Suprapubic skin (tissue), 4 donors: Measurements from ENCODE around the gene MKKS. TPM values are rescaled to one million over a fixed set of nuclear protein-coding genes. Genes with fewer than 3 reads are reported as not detected.

Experiments used
- DNase-seq, 2 donors: peaks; one replicate each; pipeline ENCODE4 v3.0.0-alpha.2; 2019; ENCODE audit warnings: low spot score in 2 of 2
- H3K27ac ChIP-seq: fragments of 200-600 bp; sonication (generic); one replicate; pipeline ENCODE4 v1.5.1; 2019
- H3K27me3 ChIP-seq: fragments of 200-600 bp; sonication (generic); one replicate; pipeline ENCODE4 v1.5.1; 2019
- H3K36me3 ChIP-seq: fragments of 200-600 bp; sonication (generic); one replicate; pipeline ENCODE4 v1.5.1; 2019
- H3K4me1 ChIP-seq: fragments of 200-600 bp; sonication (generic); one replicate; pipeline ENCODE4 v1.5.1; 2019
- H3K4me3 ChIP-seq: fragments of 200-600 bp; sonication (generic); one replicate; pipeline ENCODE4 v1.5.1; 2019; ENCODE audit warnings: mild to moderate bottlenecking
- H3K9me3 ChIP-seq: fragments of 200-600 bp; sonication (generic); one replicate; pipeline ENCODE4 v1.5.1; 2019
- EP300 ChIP-seq: sonication (generic); formaldehyde crosslinking; IDR thresholded peaks from one replicate; pipeline ENCODE4 v1.6.1; 2017; ENCODE audit warnings: antibody characterized with exemption
- POLR2A ChIP-seq, 2 donors: fragments of 450-650 bp; IDR thresholded peaks; one replicate each; pipeline ENCODE4 v1.6.1; 2017; ENCODE audit warnings: antibody characterized with exemption in 2 of 2, mild to moderate bottlenecking in 2 of 2, moderate library complexity in 2 of 2
- POLR2AphosphoS5 ChIP-seq, 3 donors: sonication (generic); formaldehyde crosslinking; IDR thresholded peaks; one replicate each; pipeline ENCODE4 v1.6.1; 2017; ENCODE audit warnings: antibody characterized with exemption in 3 of 3
- WGBS: methylation state at CpG from one replicate; pipeline ENCODE4 v1.1.5; 2018; 5-methylcytosine and 5-hydroxymethylcytosine counted together
- total RNA-seq, 4 donors: library from RNA; depleted of rRNA; stranded (reverse); fragments of >200 nt; gene quantifications; one replicate each; pipeline ENCODE4 v1.1.0, GENCODE V29; 2016
- TF ChIP-seq, protein P1 (sequence below), 2 donors: fragments of 200-600 bp in 1 of 2; fragments of 450-650 bp in 1 of 2; sonication (generic) in 1 of 2; IDR thresholded peaks; one replicate each; pipeline ENCODE4 v1.5.1; 2016 to 2019; ENCODE audit warnings: antibody characterized with exemption in 2 of 2, mild to moderate bottlenecking in 1 of 2, moderate library complexity in 1 of 2

Gene MKKS
- 10 to 100 TPM in 1 of 4 donors, 1 to 10 TPM in 3; 8.7 to 11.2 (median 9.6) TPM for total RNA-seq

DNA sequence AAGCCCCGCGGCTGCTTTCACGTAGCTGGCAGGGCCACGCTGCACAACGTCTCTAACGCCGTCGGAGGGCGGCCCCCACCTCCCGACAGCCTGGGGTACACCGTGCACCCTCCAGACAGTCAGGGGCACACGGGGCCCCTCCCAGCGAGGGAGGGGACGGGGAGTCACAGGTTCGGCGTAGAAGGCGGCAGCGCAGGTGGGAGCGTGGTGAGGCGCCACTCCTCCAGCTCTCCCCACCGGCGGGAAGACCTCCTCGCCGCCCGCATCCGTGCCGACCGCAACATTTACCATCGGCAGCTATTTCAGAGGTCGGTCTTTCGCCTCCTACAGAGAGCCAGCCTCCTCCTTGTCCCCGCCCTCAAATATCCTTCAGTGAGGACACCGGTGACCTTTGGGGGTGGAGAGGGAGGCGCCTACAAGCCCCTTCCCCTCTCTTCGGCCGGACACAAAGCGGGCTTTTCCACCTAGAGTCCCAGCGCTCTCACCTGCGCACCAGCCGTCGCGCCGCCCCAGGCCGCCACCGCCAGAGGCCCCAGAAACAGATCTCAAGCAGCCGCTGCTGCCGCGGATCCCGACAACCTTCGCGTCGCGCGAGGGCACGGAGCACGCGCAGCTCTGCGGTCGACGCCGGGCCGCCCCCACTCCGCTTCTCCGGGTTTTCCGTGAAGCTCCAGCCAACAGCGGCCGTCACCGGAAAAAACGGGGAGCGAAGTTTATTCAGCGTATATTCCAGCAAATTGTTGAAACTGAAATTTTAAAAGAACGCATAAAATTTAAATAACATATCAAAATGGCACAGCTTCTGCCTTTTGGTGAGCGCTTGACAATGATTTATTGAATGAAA, at the start of gene MKKS:
TSS of gene MKKS (minus strand) at position 600 of the 844 bp plus-strand sequence. CDS start 20,708 bp downstream, outside the sequence.
- TF ChIP-seq POLR2AphosphoS5 (IDR thresholded peaks at IDR 0.05) (peak in 2 of 3 donors; percentile 34 to 65), EP300 (no peak)
- Histone ChIP-seq H3K4me3 (peak within 1 kb of the TSS; percentile 83), H3K27me3 (no peaks in the 10 kb centered on the region), H3K27ac (peak within 1 kb of the TSS; percentile 90), H3K9me3 (no peaks in the 10 kb centered on the region), H3K36me3 (peaks cover 5% of the 10 kb centered on the region), H3K4me1 (peaks cover 36% of the 10 kb centered on the region)
- peak; percentile 93 to 94 for DNase-seq
- under 1% methylated on average over 37 of the region's 73 CpGs for WGBS

DNA sequence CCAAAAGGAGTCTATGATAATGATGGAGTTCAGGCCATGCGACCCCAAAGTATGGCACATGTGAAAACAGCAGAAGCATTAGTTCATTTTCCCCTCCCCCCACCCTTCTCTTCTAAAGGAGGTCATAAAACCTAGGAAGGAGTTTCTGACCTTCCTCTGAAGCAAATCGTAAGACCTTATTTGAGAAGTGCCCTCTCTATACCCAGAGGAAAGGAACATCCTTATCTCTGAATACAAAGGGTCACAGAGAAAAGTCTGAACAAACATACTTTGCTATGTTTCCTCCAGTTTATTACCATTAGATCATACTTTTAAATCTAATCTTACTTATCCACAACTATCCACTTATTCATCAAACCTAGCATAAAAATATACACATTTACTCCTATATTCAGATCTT, 49.7 kb upstream of the MKKS start:
- Histone ChIP-seq H3K27ac (no peak overlapping the region), H3K9me3 (no peaks in the 10 kb centered on the region), H3K4me1 (peaks cover 14% of the 10 kb centered on the region), H3K36me3 (no peaks in the 10 kb centered on the region), H3K27me3 (no peaks in the 10 kb centered on the region), H3K4me3 (no peak overlapping the region)
- WGBS, result 84% methylated on average over 2 of the region's 2 CpGs
- no peak for DNase-seq
- TF ChIP-seq POLR2AphosphoS5 (IDR thresholded peaks at IDR 0.05) (no peak), POLR2A (IDR thresholded peaks at IDR 0.05) (no peak), EP300 (no peak)
- TF ChIP-seq, protein P1, sequence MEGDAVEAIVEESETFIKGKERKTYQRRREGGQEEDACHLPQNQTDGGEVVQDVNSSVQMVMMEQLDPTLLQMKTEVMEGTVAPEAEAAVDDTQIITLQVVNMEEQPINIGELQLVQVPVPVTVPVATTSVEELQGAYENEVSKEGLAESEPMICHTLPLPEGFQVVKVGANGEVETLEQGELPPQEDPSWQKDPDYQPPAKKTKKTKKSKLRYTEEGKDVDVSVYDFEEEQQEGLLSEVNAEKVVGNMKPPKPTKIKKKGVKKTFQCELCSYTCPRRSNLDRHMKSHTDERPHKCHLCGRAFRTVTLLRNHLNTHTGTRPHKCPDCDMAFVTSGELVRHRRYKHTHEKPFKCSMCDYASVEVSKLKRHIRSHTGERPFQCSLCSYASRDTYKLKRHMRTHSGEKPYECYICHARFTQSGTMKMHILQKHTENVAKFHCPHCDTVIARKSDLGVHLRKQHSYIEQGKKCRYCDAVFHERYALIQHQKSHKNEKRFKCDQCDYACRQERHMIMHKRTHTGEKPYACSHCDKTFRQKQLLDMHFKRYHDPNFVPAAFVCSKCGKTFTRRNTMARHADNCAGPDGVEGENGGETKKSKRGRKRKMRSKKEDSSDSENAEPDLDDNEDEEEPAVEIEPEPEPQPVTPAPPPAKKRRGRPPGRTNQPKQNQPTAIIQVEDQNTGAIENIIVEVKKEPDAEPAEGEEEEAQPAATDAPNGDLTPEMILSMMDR (IDR thresholded peaks at IDR 0.05), result no peak

DNA sequence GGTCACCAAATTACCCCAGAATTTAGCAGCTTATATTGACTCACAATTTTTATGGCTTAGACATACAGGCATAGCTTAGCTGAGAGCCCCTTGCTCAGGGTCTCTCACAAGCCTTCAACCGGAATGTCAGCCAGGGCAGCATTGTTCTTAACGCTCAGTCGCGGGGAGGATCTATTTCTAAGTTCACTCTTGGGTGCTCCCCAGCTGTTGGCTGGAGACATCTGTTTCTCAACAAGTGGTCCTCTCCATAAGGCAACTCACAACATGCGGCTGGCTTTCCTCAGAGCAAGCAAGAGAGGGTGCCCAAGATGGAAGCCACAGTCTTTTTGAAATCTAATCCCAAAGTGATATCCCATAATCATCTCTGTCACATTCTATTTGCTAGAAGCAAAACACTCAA, 47.7 kb upstream of the MKKS start:
- no peak overlapping the region for H3K27ac ChIP-seq
- H3K4me3 ChIP-seq, result no peak overlapping the region
- no peaks in the 10 kb centered on the region for H3K9me3 ChIP-seq
- peaks cover 4% of the 10 kb centered on the region for H3K4me1 ChIP-seq
- no peaks in the 10 kb centered on the region for H3K36me3 ChIP-seq
- 86% methylated on average over 5 of the region's 5 CpGs for WGBS
- no peak for DNase-seq
- H3K27me3 ChIP-seq, result no peaks in the 10 kb centered on the region
- TF ChIP-seq POLR2A (IDR thresholded peaks at IDR 0.05) (no peak), POLR2AphosphoS5 (IDR thresholded peaks at IDR 0.05) (no peak), EP300 (no peak)
- TF ChIP-seq, protein P1 (IDR thresholded peaks at IDR 0.05), result no peak

DNA sequence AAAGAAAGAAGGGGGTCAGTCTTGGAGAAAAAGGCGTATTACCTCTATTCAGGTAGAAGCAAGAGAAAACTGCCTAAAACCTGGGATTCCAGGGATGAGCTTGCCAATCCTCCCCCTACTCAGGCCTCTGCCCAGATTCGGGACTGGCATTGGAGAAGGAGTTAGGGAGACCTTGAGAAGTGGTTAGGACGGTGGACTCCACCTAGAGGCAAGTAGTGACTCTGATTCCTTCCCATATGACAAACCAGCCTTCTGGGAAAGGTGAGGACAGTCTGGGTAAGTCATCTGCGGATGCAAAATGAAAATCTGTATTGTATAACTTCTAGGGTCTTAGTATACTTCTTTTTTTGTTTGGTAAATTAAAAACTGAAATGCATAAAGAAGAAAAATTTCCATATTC, 44.9 kb upstream of the MKKS start:
- no peak for TF ChIP-seq EP300
- no peak for TF ChIP-seq POLR2A (IDR thresholded peaks at IDR 0.05)
- TF ChIP-seq, protein P1 (IDR thresholded peaks at IDR 0.05), result no peak
- TF ChIP-seq POLR2AphosphoS5 (IDR thresholded peaks at IDR 0.05), result no peak
- H3K36me3 ChIP-seq, result no peaks in the 10 kb centered on the region
- no peaks in the 10 kb centered on the region for H3K27me3 ChIP-seq
- H3K4me1 ChIP-seq, result peaks cover 5% of the 10 kb centered on the region
- 92% methylated on average over 4 of the region's 4 CpGs for WGBS
- H3K4me3 ChIP-seq, result no peak overlapping the region
- H3K27ac ChIP-seq, result no peak overlapping the region
- DNase-seq, result no peak
- H3K9me3 ChIP-seq, result no peaks in the 10 kb centered on the region

DNA sequence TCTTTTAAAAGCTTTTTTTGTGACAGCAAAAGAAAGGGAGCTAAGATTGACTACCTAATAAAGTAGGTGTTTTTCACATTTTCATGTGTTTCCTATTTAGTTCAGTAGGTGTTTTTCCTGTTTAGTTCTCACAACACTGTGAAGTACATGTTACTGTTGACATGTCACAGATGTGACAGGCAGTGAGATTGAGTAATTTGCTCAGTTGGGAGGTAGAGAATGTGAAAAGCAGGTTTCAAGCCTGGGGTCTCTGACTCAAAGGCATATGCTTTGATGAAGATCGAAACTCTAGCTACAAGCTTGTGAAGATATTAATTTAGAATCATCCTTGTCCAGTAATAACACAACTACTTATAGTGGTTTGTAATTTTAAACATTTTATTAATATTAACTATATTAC, 44.2 kb upstream of the MKKS start:
- H3K4me1 ChIP-seq, result peaks cover 5% of the 10 kb centered on the region
- no peak overlapping the region for H3K27ac ChIP-seq
- no peak overlapping the region for H3K4me3 ChIP-seq
- TF ChIP-seq POLR2A (IDR thresholded peaks at IDR 0.05) (no peak), POLR2AphosphoS5 (IDR thresholded peaks at IDR 0.05) (no peak), EP300 (no peak)
- TF ChIP-seq, protein P1 (IDR thresholded peaks at IDR 0.05), result no peak
- no peaks in the 10 kb centered on the region for H3K36me3 ChIP-seq
- H3K9me3 ChIP-seq, result no peaks in the 10 kb centered on the region
- WGBS, result 94% methylated on average over 1 of the region's 1 CpG
- no peak for DNase-seq
- H3K27me3 ChIP-seq, result no peaks in the 10 kb centered on the region
